ENCODE data around the gene CDK9.

Gene CDK9

DNA sequence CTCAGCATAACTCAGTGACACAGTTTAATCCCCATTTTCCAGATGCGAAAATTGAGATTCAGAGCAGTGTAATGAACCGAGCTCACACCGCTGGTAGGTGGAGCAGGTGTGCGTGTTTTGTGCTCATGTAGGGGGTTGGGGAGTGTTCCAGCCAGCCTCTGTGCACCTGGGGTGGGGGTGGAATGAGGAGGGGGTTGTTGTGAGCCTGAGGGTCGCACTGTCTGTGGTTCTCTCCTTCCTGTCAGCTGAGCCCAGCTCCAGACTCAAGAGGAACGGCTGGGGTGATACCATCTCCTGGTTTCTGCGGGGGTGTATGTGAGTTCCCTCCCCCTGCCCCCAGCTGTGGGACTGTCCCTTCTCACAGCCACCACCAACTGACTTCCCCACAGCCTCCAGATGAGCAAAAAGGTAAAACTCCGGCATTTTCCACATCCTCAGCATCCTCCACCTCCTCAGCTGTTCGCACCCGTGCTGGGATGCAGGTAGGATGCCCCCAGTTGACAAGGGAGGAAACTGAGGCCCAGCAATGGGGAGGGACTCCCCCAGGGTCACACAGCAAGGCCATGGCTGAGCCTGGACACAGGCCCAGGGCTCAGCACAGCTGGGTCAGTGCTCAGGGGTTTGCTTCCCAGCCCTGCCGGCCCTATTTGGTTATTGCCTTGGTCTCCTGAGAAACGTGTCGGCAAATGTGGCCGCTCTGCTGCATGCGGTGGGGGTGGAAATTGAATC lies 9.5 kb upstream of the CDK9 start:
- no peaks in the 10 kb centered on the region for H3K9me3 Mint-ChIP-seq
- peak overlapping the region; percentile 43 to 50 (median 50) for H3K4me3 Mint-ChIP-seq
- no peaks in the 10 kb centered on the region for H3K36me3 Mint-ChIP-seq (ENCODE audit: low read depth)
- peaks cover 3% of the 10 kb centered on the region for H3K27me3 Mint-ChIP-seq (ENCODE audit: low read depth)
- H3K27ac Mint-ChIP-seq, result peak overlapping the region in 1 of 3 experiments; percentile 40
- TF ChIP-seq, protein P1, sequence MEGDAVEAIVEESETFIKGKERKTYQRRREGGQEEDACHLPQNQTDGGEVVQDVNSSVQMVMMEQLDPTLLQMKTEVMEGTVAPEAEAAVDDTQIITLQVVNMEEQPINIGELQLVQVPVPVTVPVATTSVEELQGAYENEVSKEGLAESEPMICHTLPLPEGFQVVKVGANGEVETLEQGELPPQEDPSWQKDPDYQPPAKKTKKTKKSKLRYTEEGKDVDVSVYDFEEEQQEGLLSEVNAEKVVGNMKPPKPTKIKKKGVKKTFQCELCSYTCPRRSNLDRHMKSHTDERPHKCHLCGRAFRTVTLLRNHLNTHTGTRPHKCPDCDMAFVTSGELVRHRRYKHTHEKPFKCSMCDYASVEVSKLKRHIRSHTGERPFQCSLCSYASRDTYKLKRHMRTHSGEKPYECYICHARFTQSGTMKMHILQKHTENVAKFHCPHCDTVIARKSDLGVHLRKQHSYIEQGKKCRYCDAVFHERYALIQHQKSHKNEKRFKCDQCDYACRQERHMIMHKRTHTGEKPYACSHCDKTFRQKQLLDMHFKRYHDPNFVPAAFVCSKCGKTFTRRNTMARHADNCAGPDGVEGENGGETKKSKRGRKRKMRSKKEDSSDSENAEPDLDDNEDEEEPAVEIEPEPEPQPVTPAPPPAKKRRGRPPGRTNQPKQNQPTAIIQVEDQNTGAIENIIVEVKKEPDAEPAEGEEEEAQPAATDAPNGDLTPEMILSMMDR (IDR thresholded peaks at IDR 0.05; ENCODE audit: unreplicated experiment in 3 of 3), result no peak
- H3K4me1 Mint-ChIP-seq, result peaks cover 12% of the 10 kb centered on the region

DNA sequence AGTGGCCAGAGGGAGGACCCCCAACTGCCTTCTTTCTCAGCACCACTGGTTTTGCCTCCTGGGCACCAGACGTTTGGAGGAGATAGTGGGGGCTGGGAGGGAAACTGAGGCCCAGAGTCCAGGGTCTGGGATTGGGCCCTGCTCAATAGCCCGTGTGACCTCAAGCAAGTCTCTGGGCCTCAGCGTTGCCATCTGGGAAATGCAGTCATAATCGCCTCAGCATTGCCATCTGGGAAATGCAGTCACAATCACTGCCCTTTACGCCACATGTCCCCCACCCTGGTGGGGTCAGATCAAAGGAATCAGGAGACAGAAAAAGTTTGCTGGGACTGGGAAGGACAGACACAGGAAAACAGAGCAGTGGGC lies 8.9 kb upstream of the CDK9 start:
- Mint-ChIP-seq H3K27ac (no peak overlapping the region), H3K36me3 (ENCODE audit: low read depth) (no peaks in the 10 kb centered on the region), H3K9me3 (no peaks in the 10 kb centered on the region), H3K4me3 (peak overlapping the region; percentile 43 to 50 (median 50)), H3K4me1 (peaks cover 12% of the 10 kb centered on the region), H3K27me3 (ENCODE audit: low read depth) (peaks cover 3% of the 10 kb centered on the region)
- TF ChIP-seq, protein P1 (IDR thresholded peaks at IDR 0.05; ENCODE audit: unreplicated experiment in 3 of 3), result no peak

DNA sequence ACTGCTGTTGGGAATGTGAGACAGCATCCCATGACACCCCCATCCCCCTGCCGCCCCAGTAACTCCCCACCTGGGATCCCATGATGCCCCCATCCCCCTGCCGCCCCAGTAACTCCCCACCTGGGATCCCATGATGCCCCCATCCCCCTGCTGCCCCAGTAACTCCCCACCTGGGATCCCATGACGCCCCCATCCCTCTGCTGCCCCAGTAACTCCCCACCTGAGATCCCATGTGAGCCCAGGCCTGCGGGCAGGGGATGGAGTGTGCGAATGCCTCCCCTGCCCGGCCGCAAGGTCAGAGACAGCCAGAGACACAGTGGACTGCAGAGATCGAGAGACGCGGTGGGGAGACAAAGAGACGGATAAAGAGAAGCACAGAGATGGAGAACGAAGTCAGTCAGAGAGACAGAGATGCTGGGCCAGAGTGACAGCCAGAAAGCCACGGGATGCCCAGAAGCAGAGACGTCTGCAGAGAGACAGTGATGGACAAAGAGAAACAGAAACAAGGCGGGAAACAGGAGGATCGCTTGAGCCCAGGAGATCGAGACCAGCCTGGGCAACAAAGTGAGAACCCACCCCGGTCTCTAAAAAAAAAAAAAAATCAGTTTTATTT lies 8.4 kb upstream of the CDK9 start:
- H3K4me3 Mint-ChIP-seq, result peak overlapping the region; percentile 49 to 57 (median 51)
- peak overlapping the region in 2 of 3 experiments; percentile 41 to 48 for H3K27ac Mint-ChIP-seq
- H3K4me1 Mint-ChIP-seq, result peaks cover 12% of the 10 kb centered on the region
- no peaks in the 10 kb centered on the region for H3K9me3 Mint-ChIP-seq
- peaks cover 3% of the 10 kb centered on the region for H3K27me3 Mint-ChIP-seq (ENCODE audit: low read depth)
- TF ChIP-seq, protein P1 (IDR thresholded peaks at IDR 0.05; ENCODE audit: unreplicated experiment in 3 of 3), result no peak
- H3K36me3 Mint-ChIP-seq (ENCODE audit: low read depth), result no peaks in the 10 kb centered on the region

DNA sequence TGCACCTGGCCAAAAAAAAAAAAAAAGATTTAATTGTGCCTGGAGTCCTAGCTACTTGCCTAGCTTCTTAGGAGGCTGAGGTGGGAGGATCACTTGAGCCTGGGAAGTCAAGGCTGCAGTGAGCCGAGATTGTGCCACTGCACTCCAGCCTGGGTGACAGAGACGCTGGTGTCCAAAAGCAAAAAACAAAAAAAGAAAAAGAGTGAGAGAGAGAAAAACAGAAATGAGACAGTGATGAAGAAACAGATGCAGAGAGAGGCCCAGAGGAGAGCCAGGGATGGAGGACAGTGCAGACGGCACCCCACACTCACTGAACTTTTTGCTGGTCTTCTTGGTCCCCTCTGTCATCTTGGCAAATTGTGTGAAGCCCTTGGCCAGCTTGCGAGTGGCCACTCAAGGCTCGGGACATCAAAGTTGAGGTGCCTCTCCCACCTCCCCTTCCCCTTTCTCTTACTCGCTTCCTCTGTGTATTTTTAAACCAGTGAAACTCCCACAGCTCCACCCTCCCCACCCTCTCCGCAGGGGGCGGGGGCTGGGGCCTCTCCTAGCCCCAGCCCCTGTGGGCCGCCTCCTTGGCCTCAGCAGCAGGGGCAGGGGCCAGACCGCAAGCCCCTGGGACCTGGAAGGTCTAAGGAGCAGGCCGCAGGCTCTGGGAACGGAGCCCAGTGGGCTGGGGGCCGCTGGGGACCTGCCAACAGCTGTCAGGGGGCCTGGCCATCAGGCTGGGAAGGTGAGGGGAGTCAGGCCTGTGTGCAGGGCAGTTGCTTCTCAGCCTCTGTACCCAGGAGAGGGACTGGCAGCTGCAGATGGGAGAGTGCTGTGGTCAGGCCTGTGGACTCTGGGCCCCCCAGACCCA lies 7.3 kb upstream of the CDK9 start, which contains the start of gene SH2D3C:
SH2D3C (minus strand) TSS at position 387 of the 856 bp plus-strand sequence; CDS start at position 348, 39 bp downstream.
- Mint-ChIP-seq H3K27ac (peak within 1 kb of the TSS; percentile 63 to 88 (median 82)), H3K27me3 (ENCODE audit: low read depth) (peaks cover under 1% of the 10 kb centered on the region), H3K4me1 (peaks cover 12% of the 10 kb centered on the region), H3K4me3 (peak within 1 kb of the TSS; percentile 51 to 67 (median 63)), H3K9me3 (no peaks in the 10 kb centered on the region), H3K36me3 (ENCODE audit: low read depth) (no peaks in the 10 kb centered on the region)
- TF ChIP-seq, protein P1 (IDR thresholded peaks at IDR 0.05; ENCODE audit: unreplicated experiment in 3 of 3), result no peak

DNA sequence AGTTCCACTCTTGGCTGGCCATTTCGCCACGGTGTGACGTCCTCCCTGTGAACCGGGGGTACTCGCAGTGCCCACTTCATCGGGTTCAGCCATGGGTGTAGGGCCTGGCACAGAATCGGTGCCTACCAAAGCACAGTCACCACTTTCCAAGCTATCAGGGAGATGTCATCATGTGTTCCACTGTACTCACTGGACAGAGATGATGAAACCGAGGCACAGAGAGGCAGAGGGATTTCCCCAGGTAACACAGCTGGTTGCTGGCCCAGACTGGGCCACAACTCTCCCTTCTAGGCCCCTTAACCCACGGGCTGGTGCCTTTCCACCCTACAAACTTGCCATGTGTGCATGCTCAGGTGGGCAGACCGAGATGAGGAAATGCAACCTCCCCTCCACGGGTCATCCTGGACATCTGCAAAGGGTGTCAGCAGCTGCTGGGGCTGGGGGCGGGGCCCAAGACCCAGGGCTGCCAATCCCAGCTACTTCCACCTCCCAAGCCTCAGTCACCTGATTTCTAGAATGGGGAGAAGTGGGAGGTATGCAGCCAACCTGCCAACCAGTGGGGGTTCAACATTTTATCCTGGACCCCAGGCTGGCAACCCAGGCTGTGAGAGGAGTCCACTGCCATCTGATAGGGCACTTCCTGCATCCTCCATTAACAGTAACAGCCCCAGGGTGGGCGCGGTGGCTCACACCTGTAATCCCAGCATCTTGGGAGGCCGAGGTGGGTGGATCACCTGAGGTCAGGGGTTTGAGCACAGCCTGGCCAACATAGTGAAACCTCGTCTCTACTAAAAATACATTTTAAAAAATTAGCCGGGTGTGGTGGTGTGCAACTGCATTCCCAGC lies 6.5 kb upstream of the CDK9 start:
- Mint-ChIP-seq H3K4me3 (no peak overlapping the region), H3K4me1 (peaks cover 12% of the 10 kb centered on the region), H3K27ac (peak overlapping the region in 1 of 3 experiments; percentile 50), H3K9me3 (no peaks in the 10 kb centered on the region), H3K27me3 (ENCODE audit: low read depth) (no peaks in the 10 kb centered on the region), H3K36me3 (ENCODE audit: low read depth) (no peaks in the 10 kb centered on the region)
- TF ChIP-seq, protein P1 (IDR thresholded peaks at IDR 0.05; ENCODE audit: unreplicated experiment in 3 of 3), result no peak

All from nephron (organoid).